Left lung (tissue), 10 donors: ENCODE results near the gene GGA3. TPM values are rescaled to one million over a fixed set of nuclear protein-coding genes. Genes with fewer than 3 reads are reported as not detected.

Source experiments
- ATAC-seq: fragments of 200-7000 bp; cut with Tn5 transposase; one replicate; pipeline ENCODE4 v1.9.1; 2020; ENCODE audit warnings: moderate library complexity
- DNase-seq, 4 donors: peaks; one replicate each; pipeline ENCODE4 v3.0.0-alpha.2; 2013 to 2020
- H3K27ac ChIP-seq, 2 donors: fragments of 200-600 bp; sonication (generic) in 1 of 2; one replicate each; pipeline versions ENCODE4 v1.5.0 to v1.8.0; 2020 to 2021
- H3K27me3 ChIP-seq, 2 donors: fragments of 200-600 bp; sonication (generic) in 1 of 2; one replicate each; pipeline versions ENCODE4 v1.5.0 to v1.8.0; 2020 to 2021
- H3K36me3 ChIP-seq, 2 donors: fragments of 200-600 bp; sonication (generic) in 1 of 2; one replicate each; pipeline versions ENCODE4 v1.5.0 to v1.8.0; 2020 to 2021
- H3K4me1 ChIP-seq, 2 donors: fragments of 200-600 bp; one replicate each; pipeline ENCODE4 v1.8.0; 2021
- H3K4me3 ChIP-seq, 2 donors: fragments of 200-600 bp; sonication (generic) in 1 of 2; one replicate each; pipeline versions ENCODE4 v1.5.0 to v1.8.0; 2020 to 2021; ENCODE audit warnings: mild to moderate bottlenecking in 1 of 2
- H3K9me3 ChIP-seq, 2 donors: fragments of 200-600 bp; sonication (generic) in 1 of 2; one replicate each; pipeline versions ENCODE4 v1.5.0 to v1.8.0; 2020 to 2021
- intact Hi-C, 2 donors: fragments of 100-400 bp; cut with DNase I; formaldehyde crosslinking; loops; one replicate each; pipeline versions ENCODE4 v1.11.2 to v1.14.2; 2022
- polyA plus RNA-seq, 6 donors: library from polyadenylated mRNA; unstranded; fragments of 120-200 nt; gene quantifications; one replicate each; pipeline ENCODE4 v1.2.1, GENCODE V29; 2013; ENCODE audit not compliant: insufficient read length in 6 of 6
- total RNA-seq, 2 donors: library from RNA; stranded (reverse); fragmentation: NEBNext Ultra II Directional; extraction: Animal tissue kit (Norgen Biotek cat#: 25700); gene quantifications; one replicate each; pipeline ENCODE4 v1.2.1, GENCODE V29; 2021
- TF ChIP-seq, protein P1 (sequence below), 2 donors: fragments of 200-600 bp; sonication (generic) in 1 of 2; IDR thresholded peaks; one replicate each; pipeline versions ENCODE4 v1.5.0 to v1.8.0; 2021; ENCODE audit warnings: antibody characterized with exemption in 2 of 2
- donor health status: DM: no; HTN: yes; CAD: no.
- donor health status: DM: no; HTN: no; CAD: no.

GGA3 gene
- total and polyA plus RNA-seq, 8 donors = 41.2 to 54.7 (median 45.1) TPM

DNA sequence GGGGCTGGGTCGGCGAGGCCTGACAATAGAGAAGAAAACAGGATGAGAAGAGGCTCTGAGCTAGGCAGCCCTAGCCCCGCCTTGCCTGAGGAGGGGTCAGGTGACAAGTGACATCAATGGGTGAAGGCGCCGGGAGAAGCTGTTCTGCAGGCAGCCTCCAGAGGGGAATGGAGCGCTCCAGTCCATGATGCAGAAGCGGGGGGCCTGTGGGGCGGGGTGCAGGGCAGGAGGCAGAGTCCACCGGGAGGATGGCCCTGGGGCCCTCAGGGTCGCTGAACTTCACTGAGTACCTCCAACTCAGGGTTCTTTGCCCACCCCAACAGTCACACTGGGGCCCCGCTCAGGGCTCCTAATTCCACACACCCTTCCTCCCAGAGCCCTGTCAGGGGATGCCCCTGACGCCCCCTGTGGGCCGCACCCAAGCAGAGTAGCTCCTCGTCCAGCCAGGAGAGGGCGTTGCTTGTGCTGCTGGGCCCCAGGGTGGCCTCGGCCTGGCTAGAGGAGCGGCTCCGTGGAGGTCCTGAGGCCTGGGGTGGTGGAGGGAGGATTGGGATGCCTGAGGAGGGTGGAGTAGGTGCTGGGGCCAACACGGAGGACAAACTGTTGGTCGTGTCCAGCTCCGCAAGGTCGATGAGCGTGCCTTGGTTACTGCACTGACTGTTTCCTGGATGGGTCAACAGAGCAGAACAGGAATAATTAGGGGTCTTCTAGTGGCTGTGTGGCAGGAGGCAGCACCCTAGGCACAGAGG lies 20.8 kb downstream of the GGA3 start:
- Histone ChIP-seq H3K27ac (no peak overlapping the region), H3K4me1 (peaks cover 0 to 14% of the 10 kb centered on the region in 2 donors), H3K9me3 (no peaks in the 10 kb centered on the region), H3K27me3 (no peaks in the 10 kb centered on the region), H3K36me3 (peaks cover 6 to 100% of the 10 kb centered on the region in 2 donors), H3K4me3 (no peak overlapping the region)
- intact Hi-C loops = no loop called here
- no peak for DNase-seq
- ATAC-seq = peak; percentile 31
- TF ChIP-seq, protein P1, sequence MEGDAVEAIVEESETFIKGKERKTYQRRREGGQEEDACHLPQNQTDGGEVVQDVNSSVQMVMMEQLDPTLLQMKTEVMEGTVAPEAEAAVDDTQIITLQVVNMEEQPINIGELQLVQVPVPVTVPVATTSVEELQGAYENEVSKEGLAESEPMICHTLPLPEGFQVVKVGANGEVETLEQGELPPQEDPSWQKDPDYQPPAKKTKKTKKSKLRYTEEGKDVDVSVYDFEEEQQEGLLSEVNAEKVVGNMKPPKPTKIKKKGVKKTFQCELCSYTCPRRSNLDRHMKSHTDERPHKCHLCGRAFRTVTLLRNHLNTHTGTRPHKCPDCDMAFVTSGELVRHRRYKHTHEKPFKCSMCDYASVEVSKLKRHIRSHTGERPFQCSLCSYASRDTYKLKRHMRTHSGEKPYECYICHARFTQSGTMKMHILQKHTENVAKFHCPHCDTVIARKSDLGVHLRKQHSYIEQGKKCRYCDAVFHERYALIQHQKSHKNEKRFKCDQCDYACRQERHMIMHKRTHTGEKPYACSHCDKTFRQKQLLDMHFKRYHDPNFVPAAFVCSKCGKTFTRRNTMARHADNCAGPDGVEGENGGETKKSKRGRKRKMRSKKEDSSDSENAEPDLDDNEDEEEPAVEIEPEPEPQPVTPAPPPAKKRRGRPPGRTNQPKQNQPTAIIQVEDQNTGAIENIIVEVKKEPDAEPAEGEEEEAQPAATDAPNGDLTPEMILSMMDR (IDR thresholded peaks at IDR 0.05) = peak in 1 of 2 donors; percentile 35

DNA sequence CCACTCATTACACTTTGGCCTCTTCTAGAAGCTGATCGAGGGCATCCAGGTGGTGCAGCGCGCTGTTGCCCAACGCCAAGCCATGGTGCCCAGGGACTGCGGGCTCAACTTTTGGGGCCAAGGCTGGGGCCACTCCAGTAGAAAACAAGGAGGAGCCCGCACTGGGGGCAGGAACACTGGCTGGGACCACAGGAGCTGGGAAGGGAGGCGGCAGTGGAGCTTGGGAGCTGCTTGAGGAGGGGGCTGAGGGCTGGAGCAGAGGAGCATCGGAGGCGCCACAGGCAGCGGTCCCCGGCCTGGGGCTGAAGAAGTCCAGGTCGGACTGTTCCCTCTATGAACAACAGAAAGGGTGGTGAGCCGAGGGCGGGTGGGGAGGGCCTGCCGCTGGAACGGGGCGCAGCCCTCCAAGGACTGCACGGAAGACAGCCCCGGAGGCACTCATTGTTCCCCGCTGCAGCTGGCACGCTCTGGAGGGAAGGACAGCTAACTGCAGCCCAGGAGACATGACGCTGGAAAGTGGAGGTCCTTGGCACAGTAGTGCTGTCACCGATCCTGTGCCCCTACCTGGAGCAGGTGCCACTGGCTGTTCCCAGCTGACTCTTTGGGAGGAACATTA lies 21.5 kb downstream of the GGA3 start:
- Histone ChIP-seq H3K36me3 (peaks cover 6 to 100% of the 10 kb centered on the region in 2 donors), H3K9me3 (no peaks in the 10 kb centered on the region), H3K4me1 (peaks cover 0 to 14% of the 10 kb centered on the region in 2 donors), H3K27me3 (no peaks in the 10 kb centered on the region), H3K27ac (no peak overlapping the region), H3K4me3 (no peak overlapping the region)
- TF ChIP-seq, protein P1 (IDR thresholded peaks at IDR 0.05) = no peak
- intact Hi-C loops = no loop called here
- ATAC-seq = no peak
- DNase-seq = no peak

- H3K4me1 ChIP-seq = peaks cover 0 to 7% of the 10 kb centered on the region in 2 donors
- H3K36me3 ChIP-seq = peaks cover 6 to 100% of the 10 kb centered on the region in 2 donors
- TF ChIP-seq, protein P1 (IDR thresholded peaks at IDR 0.05) = no peak
- H3K9me3 ChIP-seq = no peaks in the 10 kb centered on the region
- intact Hi-C loops = no loop called here
- ATAC-seq (no peak), DNase-seq (no peak)
- no peak overlapping the region for H3K27ac ChIP-seq
- H3K27me3 ChIP-seq = no peaks in the 10 kb centered on the region
- H3K4me3 ChIP-seq = no peak overlapping the region
These were observed 22.2 kb downstream of the GGA3 start for GRCh38 chr17:75239214-75239613.

GRCh38 chr17:75238684-75239191 lies 22.7 kb downstream of the GGA3 start:
- intact Hi-C loops = no loop called here
- H3K27ac ChIP-seq = no peak overlapping the region
- no peaks in the 10 kb centered on the region for H3K27me3 ChIP-seq
- no peaks in the 10 kb centered on the region for H3K9me3 ChIP-seq
- H3K4me3 ChIP-seq = no peak overlapping the region
- H3K36me3 ChIP-seq = peaks cover 6 to 100% of the 10 kb centered on the region in 2 donors
- DNase-seq (peak in 2 of 4 donors; percentile 52 to 57), ATAC-seq (peak; percentile 77)
- peaks cover 0 to 3% of the 10 kb centered on the region in 2 donors for H3K4me1 ChIP-seq
- TF ChIP-seq, protein P1 (IDR thresholded peaks at IDR 0.05) = peak; percentile 64 to 80

DNA sequence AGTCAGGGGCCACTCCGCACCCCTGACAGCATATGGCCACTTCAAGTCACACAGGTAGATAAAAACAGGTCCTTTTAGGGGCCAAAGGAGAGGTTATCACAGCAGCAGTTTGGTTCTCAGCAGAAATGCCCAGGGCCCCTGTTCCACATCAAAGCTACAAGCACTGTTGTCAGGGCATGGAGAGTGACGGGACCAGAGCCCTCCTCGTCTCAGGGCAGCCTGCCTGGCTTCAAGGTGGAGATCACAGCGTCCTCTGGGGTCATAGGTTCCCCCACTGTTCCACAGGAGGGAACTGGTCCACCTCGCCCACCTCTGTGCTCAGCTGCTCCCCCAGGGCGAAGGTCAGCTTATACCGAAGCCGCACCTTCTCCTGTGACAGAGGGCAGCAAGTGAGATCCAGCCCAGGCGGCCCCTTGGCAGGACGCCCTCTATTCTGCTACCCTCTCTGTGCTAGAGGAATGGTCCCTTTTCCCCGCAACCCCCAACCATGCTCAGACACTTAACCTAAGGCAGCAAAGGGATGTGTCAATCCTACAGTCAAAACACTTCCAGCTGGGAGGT lies 23.3 kb downstream of the GGA3 start:
- no peak overlapping the region for H3K4me3 ChIP-seq
- no peak for DNase-seq
- TF ChIP-seq, protein P1 (IDR thresholded peaks at IDR 0.05) = no peak
- H3K4me1 ChIP-seq = peaks cover 0 to 3% of the 10 kb centered on the region in 2 donors
- H3K9me3 ChIP-seq = no peaks in the 10 kb centered on the region
- H3K27me3 ChIP-seq = no peaks in the 10 kb centered on the region
- H3K27ac ChIP-seq = no peak overlapping the region
- intact Hi-C loops = no loop called here
- no peak for ATAC-seq
- H3K36me3 ChIP-seq = peaks cover 4 to 100% of the 10 kb centered on the region in 2 donors
